OCI-LY1 (cell line): ENCODE measurements around the gene CYP4F11.

ENCODE experiments used
- EZH2 ChIP-seq: fragments of 200-600 bp; sonication (generic), shearing (Covaris generic); IDR thresholded peaks from 2 replicates; pipeline ENCODE4 v1.8.0; 2017; ENCODE audit warnings: borderline replicate concordance, mixed run types, mild to moderate bottlenecking, antibody characterized with exemption, low read length, moderate library complexity, mixed read lengths
- TF ChIP-seq, protein P1 (sequence below): fragments of 200-600 bp; sonication (generic), shearing (Covaris generic); IDR thresholded peaks from 2 replicates; pipeline ENCODE4 v1.5.1; 2017; ENCODE audit warnings: mild to moderate bottlenecking, antibody characterized with exemption, low read length, moderate library complexity, mixed read lengths

DNA sequence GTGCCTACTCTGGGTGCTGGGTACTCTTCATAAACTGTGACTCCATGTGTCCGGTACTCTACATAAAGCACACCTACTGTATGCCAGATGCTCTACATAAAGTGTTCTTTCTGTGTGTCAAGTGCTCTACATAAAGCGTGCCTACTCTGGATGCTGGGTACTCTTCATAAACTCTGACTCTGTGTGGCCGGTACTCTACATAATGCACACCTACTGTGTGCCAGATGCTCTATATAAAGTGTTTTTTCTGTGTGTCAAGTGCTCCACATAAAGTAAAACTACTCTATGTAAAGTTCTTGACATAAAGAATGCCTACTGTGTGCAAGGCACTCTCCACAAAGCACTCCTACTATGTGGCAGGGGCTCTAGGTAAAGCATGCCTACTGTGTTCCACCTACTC lies 1.8 kb upstream of the CYP4F11 start:
- TF ChIP-seq, protein P1, sequence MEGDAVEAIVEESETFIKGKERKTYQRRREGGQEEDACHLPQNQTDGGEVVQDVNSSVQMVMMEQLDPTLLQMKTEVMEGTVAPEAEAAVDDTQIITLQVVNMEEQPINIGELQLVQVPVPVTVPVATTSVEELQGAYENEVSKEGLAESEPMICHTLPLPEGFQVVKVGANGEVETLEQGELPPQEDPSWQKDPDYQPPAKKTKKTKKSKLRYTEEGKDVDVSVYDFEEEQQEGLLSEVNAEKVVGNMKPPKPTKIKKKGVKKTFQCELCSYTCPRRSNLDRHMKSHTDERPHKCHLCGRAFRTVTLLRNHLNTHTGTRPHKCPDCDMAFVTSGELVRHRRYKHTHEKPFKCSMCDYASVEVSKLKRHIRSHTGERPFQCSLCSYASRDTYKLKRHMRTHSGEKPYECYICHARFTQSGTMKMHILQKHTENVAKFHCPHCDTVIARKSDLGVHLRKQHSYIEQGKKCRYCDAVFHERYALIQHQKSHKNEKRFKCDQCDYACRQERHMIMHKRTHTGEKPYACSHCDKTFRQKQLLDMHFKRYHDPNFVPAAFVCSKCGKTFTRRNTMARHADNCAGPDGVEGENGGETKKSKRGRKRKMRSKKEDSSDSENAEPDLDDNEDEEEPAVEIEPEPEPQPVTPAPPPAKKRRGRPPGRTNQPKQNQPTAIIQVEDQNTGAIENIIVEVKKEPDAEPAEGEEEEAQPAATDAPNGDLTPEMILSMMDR, result no peak
- no peak for TF ChIP-seq EZH2
